ENCODE results near the gene GABRG3.

The GABRG3 gene

GRCh38 chr15:27456807-27457206 is 485.8 kb downstream of the GABRG3 start:
- ATAC-seq (no peak), DNase-seq (ENCODE audit: low spot score in 2 of 2) (no peak)
- H3K9me3 Mint-ChIP-seq = peaks cover 4% of the 10 kb centered on the region

GRCh38 chr15:27457766-27458165 is 486.8 kb downstream of the GABRG3 start:
- no peak overlapping the region for H3K4me3 Mint-ChIP-seq
- no peaks in the 10 kb centered on the region for H3K36me3 Mint-ChIP-seq
- no peak overlapping the region for H3K27ac Mint-ChIP-seq
- no peaks in the 10 kb centered on the region for H3K4me1 Mint-ChIP-seq
- DNase-seq (ENCODE audit: low spot score in 2 of 2) = no peak
- peaks cover 8% of the 10 kb centered on the region for H3K9me3 Mint-ChIP-seq
- ATAC-seq = no peak

More at GRCh38 chr15:27456807-27457206, 485.8 kb downstream of the GABRG3 start:
- Mint-ChIP-seq H3K4me1 (no peaks in the 10 kb centered on the region), H3K36me3 (no peaks in the 10 kb centered on the region), H3K4me3 (no peak overlapping the region), H3K27ac (no peak overlapping the region)

- Mint-ChIP-seq H3K36me3 (no peaks in the 10 kb centered on the region), H3K9me3 (peaks cover 8% of the 10 kb centered on the region), H3K27ac (no peak overlapping the region), H3K4me1 (no peaks in the 10 kb centered on the region), H3K4me3 (no peak overlapping the region)
- DNase-seq (ENCODE audit: low spot score in 2 of 2) = no peak
- ATAC-seq = no peak
Observed at GRCh38 chr15:27458345-27459084, 487.5 kb downstream of the GABRG3 start.

GRCh38 chr15:27459836-27460235 is 488.9 kb downstream of the GABRG3 start:
- ATAC-seq (no peak), DNase-seq (ENCODE audit: low spot score in 2 of 2) (no peak)
- Mint-ChIP-seq H3K9me3 (peaks cover 16% of the 10 kb centered on the region), H3K36me3 (no peaks in the 10 kb centered on the region), H3K4me1 (no peaks in the 10 kb centered on the region), H3K4me3 (no peak overlapping the region), H3K27ac (no peak overlapping the region)

GRCh38 chr15:27461181-27461580 is 490.2 kb downstream of the GABRG3 start:
- ATAC-seq (no peak), DNase-seq (ENCODE audit: low spot score in 2 of 2) (no peak)
- H3K4me1 Mint-ChIP-seq = no peaks in the 10 kb centered on the region
- peaks cover 16% of the 10 kb centered on the region for H3K9me3 Mint-ChIP-seq
- no peak overlapping the region for H3K4me3 Mint-ChIP-seq
- H3K36me3 Mint-ChIP-seq = no peaks in the 10 kb centered on the region
- no peak overlapping the region for H3K27ac Mint-ChIP-seq

GRCh38 chr15:27463525-27464088 is 492.6 kb downstream of the GABRG3 start:
- Mint-ChIP-seq H3K4me1 (no peaks in the 10 kb centered on the region), H3K4me3 (no peak overlapping the region), H3K27ac (no peak overlapping the region), H3K36me3 (no peaks in the 10 kb centered on the region), H3K9me3 (peaks cover 16% of the 10 kb centered on the region)
- ATAC-seq (no peak), DNase-seq (ENCODE audit: low spot score in 2 of 2) (no peak)

- DNase-seq (ENCODE audit: low spot score in 2 of 2) = no peak
- Mint-ChIP-seq H3K36me3 (no peaks in the 10 kb centered on the region), H3K27ac (no peak overlapping the region), H3K4me3 (no peak overlapping the region), H3K4me1 (no peaks in the 10 kb centered on the region), H3K9me3 (peaks cover 15% of the 10 kb centered on the region)
- no peak for ATAC-seq
Observed at GRCh38 chr15:27464941-27465612, 494.1 kb downstream of the GABRG3 start.

GRCh38 chr15:27466758-27467157 is 495.8 kb downstream of the GABRG3 start:
- Mint-ChIP-seq H3K36me3 (no peaks in the 10 kb centered on the region), H3K4me3 (no peak overlapping the region), H3K9me3 (peaks cover 17% of the 10 kb centered on the region), H3K4me1 (no peaks in the 10 kb centered on the region), H3K27ac (no peak overlapping the region)
- DNase-seq (ENCODE audit: low spot score in 2 of 2) = no peak
- ATAC-seq = no peak

- Mint-ChIP-seq H3K36me3 (no peaks in the 10 kb centered on the region), H3K4me1 (no peaks in the 10 kb centered on the region), H3K27ac (no peak overlapping the region), H3K9me3 (peaks cover 12% of the 10 kb centered on the region), H3K4me3 (no peak overlapping the region)
- DNase-seq (ENCODE audit: low spot score in 2 of 2) = no peak
- ATAC-seq = no peak
Observed at GRCh38 chr15:27468151-27468591, 497.2 kb downstream of the GABRG3 start.

GRCh38 chr15:27473845-27474244 is 502.9 kb downstream of the GABRG3 start:
- no peak for ATAC-seq
- Mint-ChIP-seq H3K27ac (no peak overlapping the region), H3K9me3 (peaks cover 7% of the 10 kb centered on the region), H3K4me1 (no peaks in the 10 kb centered on the region), H3K4me3 (no peak overlapping the region), H3K36me3 (no peaks in the 10 kb centered on the region)
- DNase-seq (ENCODE audit: low spot score in 2 of 2) = no peak

GRCh38 chr15:27475395-27475794 is 504.4 kb downstream of the GABRG3 start:
- DNase-seq (ENCODE audit: low spot score in 2 of 2) (no peak), ATAC-seq (no peak)
- Mint-ChIP-seq H3K27ac (no peak overlapping the region), H3K36me3 (no peaks in the 10 kb centered on the region), H3K4me1 (no peaks in the 10 kb centered on the region), H3K9me3 (peaks cover 3% of the 10 kb centered on the region), H3K4me3 (no peak overlapping the region)

- no peak overlapping the region for H3K27ac Mint-ChIP-seq
- DNase-seq (ENCODE audit: low spot score in 2 of 2) = no peak
- no peak for ATAC-seq
- no peaks in the 10 kb centered on the region for H3K4me1 Mint-ChIP-seq
- H3K36me3 Mint-ChIP-seq = no peaks in the 10 kb centered on the region
- H3K9me3 Mint-ChIP-seq = peaks cover 5% of the 10 kb centered on the region
- no peak overlapping the region for H3K4me3 Mint-ChIP-seq
Observed at GRCh38 chr15:27479296-27480140, 508.5 kb downstream of the GABRG3 start.

GRCh38 chr15:27480141-27480530 is 509.2 kb downstream of the GABRG3 start:
- no peak overlapping the region for H3K27ac Mint-ChIP-seq
- H3K4me1 Mint-ChIP-seq = no peaks in the 10 kb centered on the region
- no peak overlapping the region for H3K4me3 Mint-ChIP-seq
- peaks cover 12% of the 10 kb centered on the region for H3K9me3 Mint-ChIP-seq
- no peak for ATAC-seq
- no peak for DNase-seq (ENCODE audit: low spot score in 2 of 2)
- no peaks in the 10 kb centered on the region for H3K36me3 Mint-ChIP-seq

GRCh38 chr15:27480642-27481041 is 509.7 kb downstream of the GABRG3 start:
- DNase-seq (ENCODE audit: low spot score in 2 of 2) (no peak), ATAC-seq (no peak)
- H3K4me1 Mint-ChIP-seq = no peaks in the 10 kb centered on the region
- H3K27ac Mint-ChIP-seq = no peak overlapping the region
- H3K9me3 Mint-ChIP-seq = peaks cover 12% of the 10 kb centered on the region
- no peak overlapping the region for H3K4me3 Mint-ChIP-seq
- H3K36me3 Mint-ChIP-seq = no peaks in the 10 kb centered on the region

GRCh38 chr15:27481768-27482167 is 510.8 kb downstream of the GABRG3 start:
- ATAC-seq = no peak
- H3K4me3 Mint-ChIP-seq = no peak overlapping the region
- H3K27ac Mint-ChIP-seq = no peak overlapping the region
- H3K4me1 Mint-ChIP-seq = no peaks in the 10 kb centered on the region
- DNase-seq (ENCODE audit: low spot score in 2 of 2) = no peak
- peaks cover 12% of the 10 kb centered on the region for H3K9me3 Mint-ChIP-seq
- H3K36me3 Mint-ChIP-seq = no peaks in the 10 kb centered on the region

All from stimulated activated effector memory CD8-positive, alpha-beta T cell treated with anti-CD3 and anti-CD28 coated beads, Interleukin-12 subunit alpha, Interleukin-12 subunit beta, amount 100 ng/mL, for 72 hours (primary cell).